Testis (tissue), 2 donors: ENCODE data around the gene SLC15A4.

Source experiments
- CTCF ChIP-seq, 3 experiments: fragments of 450-650 bp in 2 of 3; fragments of 200-600 bp in 1 of 3; sonication (generic) in 1 of 3; IDR thresholded peaks; one replicate each; pipeline ENCODE4 v1.5.1; 2016 to 2019; ENCODE audit warnings: antibody characterized with exemption in 3 of 3, mild to moderate bottlenecking in 2 of 3, moderate library complexity in 1 of 3
- POLR2A ChIP-seq: fragments of 450-650 bp; IDR thresholded peaks from one replicate; pipeline ENCODE4 v1.6.1; 2017; ENCODE audit warnings: antibody characterized with exemption, mild to moderate bottlenecking, moderate library complexity

- TF ChIP-seq POLR2A (no peak), CTCF (IDR thresholded peaks at IDR 0.05) (no peak)
Measured at GRCh38 chr12:128827724-128828123, 4.0 kb upstream of the SLC15A4 start.
